Caki2 (cell line): Measurements from ENCODE around the gene BAG1. TPM values are rescaled to one million over a fixed set of nuclear protein-coding genes. Genes with fewer than 3 reads are reported as not detected.

Experiments
- DNase-seq: peaks from one replicate; pipeline ENCODE4 v3.0.0-alpha.2; 2015; ENCODE audit warnings: low read depth
- in situ Hi-C: cut with HindIII; loops from 2 replicates; pipeline ENCODE4 v1.10.0; 2016; ENCODE audit warnings: low sequenced_read_pairs, low pct_unique_long_range_greater_than_20kb, mixed read lengths
- total RNA-seq: library from RNA; depleted of rRNA; stranded (reverse); fragments of >200 nt; shearing (Covaris generic); gene quantifications from 2 replicates; pipeline ENCODE4 v1.2.3, GENCODE V29; 2014; ENCODE audit warnings: low replicate concordance; rRNA removed

BAG1 gene
- 27.7 and 47.2 TPM in 2 replicates for total RNA-seq

DNA sequence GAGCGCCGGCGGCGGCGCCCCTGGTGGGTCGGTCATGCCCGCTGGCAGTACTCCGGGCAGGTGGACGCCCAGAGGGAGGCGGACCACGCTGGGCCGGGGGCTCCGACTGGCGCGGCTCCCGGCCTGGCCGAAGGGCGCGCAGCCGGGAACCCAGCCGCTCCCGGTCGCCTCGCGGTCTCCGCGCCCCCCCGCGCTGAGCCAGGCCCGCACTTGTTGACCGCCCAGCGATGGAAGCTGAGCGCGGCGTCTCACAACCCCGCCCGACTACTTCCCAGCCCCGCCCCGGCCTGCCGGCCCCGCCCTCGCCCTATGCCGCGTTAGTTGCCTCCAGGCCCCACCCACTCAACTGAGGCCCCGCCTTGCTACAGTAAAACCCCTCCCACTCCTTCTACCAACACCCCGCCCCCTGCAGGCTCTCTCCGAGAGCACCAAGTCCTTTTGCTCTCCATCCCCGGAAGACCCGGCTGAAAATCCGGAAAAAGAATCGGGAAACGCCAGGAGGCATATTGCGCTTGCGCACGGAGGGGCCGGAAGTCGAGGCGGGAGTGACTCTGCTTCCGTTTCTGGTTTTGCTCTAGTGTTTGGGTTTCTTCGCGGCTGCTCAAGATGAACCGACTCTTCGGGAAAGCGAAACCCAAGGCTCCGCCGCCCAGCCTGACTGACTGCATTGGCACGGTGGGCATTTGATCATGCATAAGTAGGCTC, at the start of gene BAG1, which contains the start of gene CHMP5:
Gene BAG1 (minus strand): TSS at position 236 of the 705 bp plus-strand sequence.
Gene CHMP5 (plus strand): TSS at position 577 of the 705 bp plus-strand sequence. CDS start 30 bp downstream, at position 607.
- DNase-seq = peak; percentile 97
- in situ Hi-C loops = no loop called here

DNA sequence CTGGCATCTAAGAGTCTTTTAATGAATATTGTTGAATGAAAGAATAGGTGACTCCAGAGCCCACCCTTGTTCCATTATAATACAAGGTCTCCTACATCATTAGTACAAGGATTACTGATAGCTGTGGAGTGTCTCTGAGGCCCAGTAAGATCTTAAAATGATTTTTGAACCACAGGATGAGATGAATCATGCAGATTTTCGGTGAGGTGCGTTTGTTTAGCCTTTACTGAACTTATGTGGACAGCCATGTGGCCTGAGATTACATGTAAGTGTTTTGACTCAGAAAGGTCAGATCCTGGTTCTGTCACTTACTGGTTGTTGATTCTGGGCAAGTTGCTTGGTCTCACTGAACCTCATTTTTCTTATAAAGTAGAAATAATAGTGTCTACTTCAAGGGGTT, 47.4 kb upstream of the BAG1 start:
- in situ Hi-C loops = no loop called here

DNA sequence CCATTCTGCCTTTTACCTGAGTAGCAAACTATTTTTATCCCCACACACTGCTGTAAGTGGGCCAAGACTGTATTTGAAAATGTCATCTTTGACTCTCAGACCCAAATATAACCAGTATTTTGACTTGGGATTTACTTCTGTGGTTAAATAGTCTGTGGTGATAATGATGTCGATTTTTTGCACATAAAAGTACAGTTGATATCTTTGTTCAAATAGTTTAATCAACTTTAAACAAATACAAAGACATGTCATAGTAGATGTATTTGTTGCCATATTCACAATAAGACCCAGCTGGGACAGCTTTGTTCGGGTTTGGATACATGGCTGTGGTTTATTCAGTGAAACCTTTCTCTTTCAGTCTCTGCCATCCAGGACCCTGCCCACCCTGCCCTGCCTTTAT, 46.2 kb upstream of the BAG1 start:
- no peak for DNase-seq
- in situ Hi-C loops = no loop called here

More for the DNA sequence above, 47.4 kb upstream of the BAG1 start:
- DNase-seq = no peak

DNA sequence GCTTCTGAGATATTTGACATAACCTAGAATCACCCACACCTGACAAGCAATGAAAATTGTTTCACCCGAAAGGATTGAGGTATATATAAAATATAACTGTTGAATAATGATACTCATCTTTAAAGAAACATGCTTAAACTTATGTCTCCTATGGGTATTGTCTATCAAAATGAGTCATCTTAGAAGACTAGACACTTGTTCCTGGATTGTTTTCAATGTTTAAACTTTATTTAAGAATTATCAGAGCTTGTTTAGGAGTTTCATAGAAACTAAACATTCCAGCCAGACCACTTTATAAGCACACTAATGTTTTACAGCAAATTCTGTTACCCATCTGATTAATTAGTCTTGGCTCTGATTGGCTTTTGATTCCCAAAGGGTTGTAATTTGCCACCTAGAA, 45.4 kb upstream of the BAG1 start:
- in situ Hi-C loops = no loop called here
- no peak for DNase-seq

DNA sequence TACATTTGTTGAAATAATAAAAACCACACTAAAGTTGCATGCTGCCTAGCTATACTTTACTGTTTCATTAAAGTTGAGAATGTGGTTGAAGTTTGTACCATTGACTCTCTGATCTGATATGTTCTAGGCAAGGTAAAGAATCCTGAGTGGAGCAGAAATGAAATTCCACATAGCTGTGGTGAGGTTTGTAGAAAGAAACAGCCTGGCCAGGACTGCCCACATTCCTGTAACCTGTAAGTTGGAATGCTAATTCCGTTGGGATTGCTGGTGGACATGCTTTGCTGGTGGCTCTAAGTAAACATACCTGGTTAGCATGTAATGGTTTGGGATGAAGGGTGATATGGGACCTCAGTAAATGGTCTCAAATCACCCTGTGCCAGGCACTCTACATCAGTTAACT, 42.6 kb upstream of the BAG1 start:
- DNase-seq = no peak
- in situ Hi-C loops = no loop called here

DNA sequence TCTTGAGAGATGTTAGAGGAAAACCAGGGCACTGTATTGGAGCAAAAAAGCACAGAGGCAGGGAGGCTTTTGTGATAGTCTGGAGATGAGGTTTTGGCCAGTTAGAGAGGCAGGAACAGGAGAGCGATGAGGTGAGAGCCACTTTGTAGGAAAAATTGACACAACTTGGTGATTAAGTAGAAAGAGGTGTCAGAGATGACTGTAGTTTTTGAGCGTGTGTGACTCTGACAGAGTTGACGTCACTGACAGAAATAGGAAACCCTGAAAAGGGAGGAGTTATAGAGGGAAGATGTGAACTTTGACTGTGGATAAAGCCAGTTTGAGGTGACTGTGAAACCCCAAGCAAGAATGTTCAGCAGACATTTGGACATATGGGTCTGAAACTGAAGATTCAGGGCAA, 41.5 kb upstream of the BAG1 start:
- DNase-seq = no peak
- in situ Hi-C loops = no loop called here

DNA sequence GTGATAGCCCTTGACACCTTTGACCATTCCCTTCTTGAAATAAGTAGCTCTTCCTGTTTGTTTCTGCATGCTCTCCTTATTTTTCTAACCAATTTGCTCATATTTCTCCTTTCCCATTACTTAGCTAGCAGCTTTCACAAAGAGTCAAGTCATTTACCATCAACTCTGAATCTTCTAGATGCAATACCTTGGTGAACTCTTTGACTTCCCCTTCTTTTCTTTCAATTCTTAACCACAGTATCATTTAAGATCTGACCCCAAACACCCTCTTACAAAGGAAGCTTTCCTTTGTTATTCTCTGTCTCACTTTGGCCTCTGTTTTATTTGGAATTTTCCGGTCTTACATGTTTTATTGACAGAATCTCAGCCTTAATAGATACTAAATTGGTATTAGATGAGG, 39.9 kb upstream of the BAG1 start:
- no peak for DNase-seq
- in situ Hi-C loops = no loop called here

DNA sequence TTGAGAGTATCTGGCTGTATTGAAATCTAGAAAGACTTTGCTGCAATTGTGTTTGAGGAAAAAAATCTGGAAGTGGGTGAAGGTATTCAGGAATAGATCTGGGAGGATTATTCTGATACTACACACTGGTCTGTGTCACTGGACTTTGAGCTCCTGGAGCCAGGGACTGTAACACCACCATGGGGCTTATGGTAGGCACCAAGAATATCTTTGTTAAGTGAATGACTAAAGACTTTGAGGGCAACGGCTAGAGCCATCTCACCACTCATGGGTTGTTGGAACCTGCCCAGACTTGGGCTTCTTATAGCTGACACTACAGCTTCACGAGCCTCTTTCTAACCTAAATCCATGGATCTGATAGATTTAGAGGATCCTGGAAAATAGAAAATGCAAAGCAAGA, 36.0 kb upstream of the BAG1 start:
- in situ Hi-C loops = no loop called here
- DNase-seq = no peak

DNA sequence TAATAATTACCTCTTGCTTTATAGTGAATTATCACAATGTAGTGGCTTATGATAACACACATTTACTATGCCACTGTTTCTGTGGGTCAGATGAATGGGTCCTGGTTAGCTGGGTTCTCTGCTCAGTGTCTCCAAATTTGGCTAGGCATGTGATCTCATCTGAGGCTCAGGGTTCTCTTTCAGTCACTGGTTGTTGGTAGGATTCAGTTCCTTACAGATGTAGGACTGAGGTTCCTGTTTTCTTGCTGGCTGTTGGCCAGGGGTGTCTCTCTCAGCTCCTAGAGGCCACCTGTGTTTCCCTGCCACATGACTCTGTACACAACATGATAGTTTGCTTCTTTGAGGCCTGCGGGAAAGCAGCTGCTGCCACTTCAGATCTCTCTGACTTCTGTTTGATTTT, 32.9 kb upstream of the BAG1 start:
- in situ Hi-C loops = no loop called here
- DNase-seq = no peak

DNA sequence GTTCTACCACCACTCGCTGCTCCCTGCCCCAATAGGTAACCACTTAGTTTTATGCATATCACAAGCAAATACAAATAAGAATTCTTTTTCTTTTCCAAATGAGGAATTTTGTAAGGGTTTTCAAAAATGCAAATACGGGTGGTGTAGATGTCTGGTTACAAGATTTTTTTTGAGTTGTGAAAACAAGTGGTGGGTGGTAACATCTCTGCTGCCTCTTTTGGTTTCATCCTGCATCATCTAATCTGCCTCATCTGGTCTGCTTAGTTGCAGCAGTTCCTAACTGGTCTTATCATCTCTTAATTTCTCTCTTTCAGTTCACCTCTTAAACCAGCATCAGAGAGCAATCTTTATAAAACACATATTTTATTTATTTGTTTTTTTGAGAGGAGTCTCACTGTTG, 31.1 kb upstream of the BAG1 start:
- in situ Hi-C loops = no loop called here
- DNase-seq = no peak

DNA sequence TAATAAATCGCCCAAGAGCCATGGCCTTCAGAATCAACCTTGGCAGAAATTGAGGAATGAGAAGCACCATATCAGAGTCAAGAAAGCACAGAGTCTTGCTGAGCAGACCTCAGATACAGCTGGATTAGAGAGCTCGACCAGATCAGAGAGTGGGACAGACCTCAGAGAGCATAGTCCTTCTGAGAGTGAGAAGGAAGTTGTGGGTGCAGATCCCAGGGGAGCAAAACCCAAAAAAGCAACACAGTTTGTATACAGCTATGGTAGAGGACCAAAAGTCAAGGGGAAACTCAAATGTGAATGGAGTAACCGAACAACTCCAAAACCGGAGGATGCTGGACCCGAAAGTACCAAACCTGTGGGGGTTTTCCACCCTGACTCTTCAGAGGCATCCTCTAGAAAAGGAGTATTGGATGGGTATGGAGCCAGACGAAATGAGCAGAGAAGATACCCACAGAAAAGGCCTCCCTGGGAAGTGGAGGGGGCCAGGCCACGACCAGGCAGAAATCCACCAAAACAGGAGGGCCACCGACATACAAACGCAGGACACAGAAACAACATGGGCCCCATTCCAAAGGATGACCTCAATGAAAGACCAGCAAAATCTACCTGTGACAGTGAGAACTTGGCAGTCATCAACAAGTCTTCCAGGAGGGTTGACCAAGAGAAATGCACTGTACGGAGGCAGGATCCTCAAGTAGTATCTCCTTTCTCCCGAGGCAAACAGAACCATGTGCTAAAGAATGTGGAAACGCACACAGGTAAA, 30.3 kb upstream of the BAG1 start:
- no peak for DNase-seq
- in situ Hi-C loops = no loop called here

DNA sequence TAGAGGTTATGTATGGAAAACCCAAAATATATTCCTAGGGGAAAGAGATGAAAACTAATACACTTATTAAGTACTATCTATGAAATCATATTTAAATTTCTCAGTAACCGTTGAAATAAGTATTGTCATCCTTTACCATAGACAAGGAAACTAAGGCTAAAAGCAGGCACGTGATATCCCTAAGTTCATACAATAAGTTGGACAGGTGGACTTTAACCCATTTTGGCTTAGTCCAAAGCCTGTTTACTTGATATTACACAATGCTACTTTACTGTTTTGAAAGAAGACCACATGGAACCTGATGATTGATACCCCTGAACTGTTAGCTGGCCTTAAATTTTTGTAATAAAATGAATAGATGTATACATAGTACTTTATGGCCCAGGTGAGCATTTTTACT, 29.3 kb upstream of the BAG1 start:
- DNase-seq = no peak
- in situ Hi-C loops = no loop called here

DNA sequence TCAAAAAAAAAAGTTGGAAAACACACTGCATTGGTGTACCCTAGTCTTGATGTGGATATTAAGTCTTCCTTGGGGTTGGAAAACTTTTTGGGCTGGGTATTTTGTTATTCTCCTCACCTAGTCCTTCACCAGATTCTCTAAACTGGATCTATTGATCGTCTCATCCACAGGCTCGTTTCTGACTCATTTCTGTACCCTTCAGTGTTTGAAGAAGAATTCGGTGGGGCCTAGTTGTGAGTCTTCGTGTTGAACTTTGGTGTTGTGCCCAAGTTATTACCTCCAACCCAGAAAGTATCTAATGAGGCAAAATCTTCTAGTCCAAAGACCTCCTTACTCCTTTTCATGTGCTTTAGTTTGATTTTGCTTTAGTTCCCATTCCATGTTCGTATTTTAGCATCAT, 27.4 kb upstream of the BAG1 start:
- in situ Hi-C loops = no loop called here
- no peak for DNase-seq

DNA sequence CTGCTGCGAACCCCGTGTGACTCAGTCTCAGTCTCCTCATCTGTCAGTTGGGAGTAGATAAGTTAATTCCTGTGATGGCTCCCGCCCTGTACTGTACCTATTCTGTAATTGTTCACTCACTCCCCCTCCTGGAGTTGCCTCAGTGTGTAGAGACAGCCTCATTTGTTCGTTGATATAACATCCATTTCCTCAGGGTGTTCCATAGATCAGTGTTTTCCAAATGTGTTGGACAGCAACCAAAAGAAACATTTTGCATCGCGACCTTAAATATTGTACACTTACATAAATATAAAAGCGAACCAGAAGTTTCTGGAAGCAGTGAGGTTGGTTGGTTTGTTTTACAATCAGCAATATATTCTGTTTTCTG, 26.5 kb upstream of the BAG1 start:
- no peak for DNase-seq
- in situ Hi-C loops = no loop called here

DNA sequence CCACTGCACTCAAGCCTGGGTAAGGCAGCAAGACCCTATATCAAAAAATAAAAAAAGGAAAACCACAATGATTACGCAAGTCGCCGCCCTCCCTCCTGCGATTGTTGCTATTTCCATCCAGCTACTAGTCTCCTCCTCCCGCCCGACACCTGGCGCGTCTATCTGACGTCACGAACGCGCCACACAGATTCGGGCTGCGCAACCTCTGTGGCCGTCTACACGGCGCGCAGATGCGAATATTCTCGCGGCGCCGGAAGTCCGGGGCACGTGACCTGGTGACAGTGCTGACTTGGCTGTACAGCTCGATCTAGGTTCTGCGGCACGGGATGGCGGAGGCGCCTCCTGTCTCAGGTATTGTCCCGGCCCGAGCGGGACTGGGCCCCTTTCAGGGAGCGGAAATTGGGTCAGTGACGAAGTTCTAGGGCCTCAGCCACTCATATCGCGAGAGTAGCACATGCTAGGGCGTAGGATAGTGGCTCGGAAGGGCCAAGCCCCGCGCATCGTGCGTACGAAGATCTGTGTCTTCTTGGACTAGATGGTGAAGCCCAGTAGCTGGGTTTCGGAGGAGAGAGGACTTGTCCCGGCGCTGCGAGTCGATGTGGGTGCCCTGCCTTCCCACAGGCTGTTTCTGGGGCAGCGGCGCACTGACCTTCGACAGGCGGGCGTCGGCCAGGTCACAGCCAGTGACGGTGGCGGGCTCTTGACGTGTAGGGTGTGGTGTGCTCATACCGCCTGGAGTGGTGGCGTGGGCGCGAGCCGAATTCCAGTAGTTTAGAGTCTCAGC, 25.9 kb upstream of the BAG1 start, which contains the start of gene NFX1:
Gene NFX1 (plus strand): TSS at position 270 of the 784 bp plus-strand sequence. CDS start 57 bp downstream, at position 327.
- peak; percentile 95 for DNase-seq
- in situ Hi-C loops = no loop called here

DNA sequence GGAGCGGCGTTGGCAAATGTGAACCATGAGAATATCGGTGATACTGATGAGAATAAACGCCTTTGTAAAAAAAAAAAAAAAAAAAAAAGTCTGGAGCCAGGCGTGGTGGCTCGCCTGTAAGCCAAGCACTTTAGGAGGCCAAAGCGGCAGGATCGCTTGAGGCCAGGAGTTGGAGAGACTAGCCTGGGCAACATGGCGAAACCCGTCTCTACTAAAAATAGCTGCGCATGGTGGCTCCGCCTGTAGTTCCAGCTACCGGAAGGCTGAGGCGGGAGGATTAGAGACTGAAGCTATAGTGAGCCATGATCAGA, 25.4 kb upstream of the BAG1 start:
- DNase-seq = no peak
- in situ Hi-C loops = no loop called here

DNA sequence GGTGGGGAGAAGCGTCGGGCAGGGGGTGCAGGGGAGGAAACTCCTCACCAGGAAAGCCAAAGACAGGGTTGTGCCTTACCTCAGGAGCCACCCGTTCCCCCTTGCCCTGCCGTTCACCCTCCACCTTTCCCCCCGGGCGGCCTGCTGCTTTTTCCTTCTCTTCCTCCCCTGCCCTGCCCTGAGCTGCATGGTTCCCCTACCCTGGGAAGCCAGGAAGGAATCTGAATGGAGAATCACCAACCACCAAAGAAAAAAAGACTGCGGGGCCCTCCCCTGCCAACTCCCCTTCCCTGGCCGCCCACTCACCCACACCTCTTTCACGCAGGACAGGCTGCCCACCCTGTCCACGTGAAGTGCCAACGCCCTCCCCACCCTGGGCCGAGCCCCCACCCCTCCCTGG, 25.0 kb upstream of the BAG1 start:
- in situ Hi-C loops = no loop called here
- DNase-seq = no peak

DNA sequence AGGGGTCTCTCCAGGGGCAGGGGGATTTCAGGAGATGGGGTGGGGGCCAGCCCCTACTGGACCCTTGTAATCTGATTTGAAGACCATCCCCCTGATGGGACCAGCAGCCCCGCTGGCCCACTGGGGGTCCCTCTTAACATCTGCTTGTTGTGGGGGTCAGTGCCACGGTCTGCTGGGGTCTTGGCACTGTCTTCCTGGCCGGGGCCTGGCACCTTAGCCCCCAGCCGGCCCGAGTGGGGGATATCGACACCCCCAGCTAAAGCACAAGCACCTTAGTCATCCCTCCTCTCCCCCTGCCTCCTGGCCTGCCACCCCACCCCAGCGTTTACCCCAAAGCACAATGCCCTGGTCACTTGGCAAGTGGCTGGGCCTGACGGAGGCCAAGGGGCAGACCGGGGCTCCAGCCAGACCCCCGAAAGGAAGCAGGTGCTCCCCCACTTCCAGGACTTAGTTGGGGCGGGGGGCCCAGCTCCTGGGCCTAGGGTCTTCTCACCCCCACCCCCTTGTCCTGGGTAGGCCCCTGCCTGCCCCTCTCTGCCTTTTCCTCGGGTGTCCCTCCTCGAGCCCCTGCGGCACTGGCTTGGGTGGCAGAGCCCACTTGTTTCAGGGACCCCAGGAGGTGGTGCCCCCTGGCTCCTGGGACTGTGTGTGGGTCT, 24.4 kb upstream of the BAG1 start:
- in situ Hi-C loops = no loop called here
- no peak for DNase-seq

DNA sequence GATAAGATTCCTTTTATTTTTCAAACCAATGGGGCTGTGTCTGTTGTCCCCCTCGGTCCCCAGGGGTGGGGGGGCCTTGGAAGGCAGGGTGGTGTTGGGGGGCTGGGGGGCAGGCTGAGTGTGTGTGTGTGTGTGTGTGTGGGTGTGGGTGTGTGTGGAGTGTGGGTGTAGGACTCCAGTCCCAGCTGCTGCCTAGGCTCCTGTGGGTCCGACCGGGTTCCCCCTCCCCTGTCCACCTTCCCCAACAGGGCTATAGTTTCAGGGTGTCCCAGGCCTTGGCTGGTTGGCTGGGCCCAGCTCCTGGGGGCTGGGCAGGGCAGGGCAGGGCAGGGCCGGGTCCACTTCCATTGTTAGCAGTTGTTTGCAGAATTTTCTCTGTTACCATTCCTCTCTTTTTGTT, 23.7 kb upstream of the BAG1 start:
- DNase-seq = no peak
- in situ Hi-C loops = no loop called here
